Measurements from ENCODE around the gene SLC9A8. TPM values are rescaled to one million over a fixed set of nuclear protein-coding genes. Genes with fewer than 3 reads are reported as not detected.
A peak's percentile ranks its signal among the peaks of the same experiment; 100 is the strongest.

SLC9A8 gene
- total and polyA plus RNA-seq, 12 donors: 3.3 to 8.7 (median 6.9) TPM

DNA sequence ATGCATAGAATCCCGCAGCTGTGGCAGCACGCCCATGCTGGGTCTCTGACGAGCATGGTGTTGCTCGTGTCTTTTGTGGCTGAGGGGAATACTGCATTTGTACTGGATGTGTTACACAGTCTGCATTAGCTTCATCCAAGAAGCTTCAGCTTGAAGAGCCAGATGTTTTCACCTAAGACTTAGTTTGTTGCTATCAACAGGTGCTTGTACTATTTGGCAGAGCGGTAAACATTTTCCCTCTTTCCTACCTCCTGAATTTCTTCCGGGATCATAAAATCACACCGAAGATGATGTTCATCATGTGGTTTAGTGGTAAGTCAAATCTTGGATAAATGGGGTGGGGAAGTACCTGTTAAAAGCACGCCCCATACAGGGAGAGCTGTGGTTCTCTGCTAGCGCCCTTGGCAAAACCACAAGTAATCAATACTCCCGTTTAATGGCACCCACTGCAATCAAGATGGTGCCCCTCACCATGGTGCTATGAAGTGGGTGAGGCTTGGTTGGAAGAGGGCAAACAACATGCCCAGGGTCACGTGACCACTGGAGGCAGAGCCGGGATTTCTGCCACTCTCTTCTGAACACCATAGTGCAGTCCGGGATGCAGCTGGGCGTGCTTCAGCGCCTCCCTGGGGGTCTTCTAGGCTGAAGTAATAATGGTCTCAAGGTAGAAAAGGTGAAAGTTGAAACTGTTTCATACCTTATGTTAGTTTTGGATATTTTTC is 68.3 kb downstream of the SLC9A8 start:
- Histone ChIP-seq H3K27me3 (no peaks in the 10 kb centered on the region), H3K27ac (peak overlapping the region in 1 of 10 donors; percentile 69), H3K4me1 (peaks cover 0 to 17% (median 3%) of the 10 kb centered on the region in 9 donors), H3K4me3 (no peak overlapping the region), H3K9me3 (no peaks in the 10 kb centered on the region), H3K36me3 (peaks cover 0 to 95% (median 14%) of the 10 kb centered on the region in 9 donors)
- ATAC-seq: no peak
- DNase-seq: no peak
- WGBS, 2 donors: 92 to 93% methylated on average over 15 of the region's 15 CpGs
- no peak for TF ChIP-seq CTCF (IDR thresholded peaks at IDR 0.05)
- intact Hi-C loops (cut with DNase I): no loop called here

DNA sequence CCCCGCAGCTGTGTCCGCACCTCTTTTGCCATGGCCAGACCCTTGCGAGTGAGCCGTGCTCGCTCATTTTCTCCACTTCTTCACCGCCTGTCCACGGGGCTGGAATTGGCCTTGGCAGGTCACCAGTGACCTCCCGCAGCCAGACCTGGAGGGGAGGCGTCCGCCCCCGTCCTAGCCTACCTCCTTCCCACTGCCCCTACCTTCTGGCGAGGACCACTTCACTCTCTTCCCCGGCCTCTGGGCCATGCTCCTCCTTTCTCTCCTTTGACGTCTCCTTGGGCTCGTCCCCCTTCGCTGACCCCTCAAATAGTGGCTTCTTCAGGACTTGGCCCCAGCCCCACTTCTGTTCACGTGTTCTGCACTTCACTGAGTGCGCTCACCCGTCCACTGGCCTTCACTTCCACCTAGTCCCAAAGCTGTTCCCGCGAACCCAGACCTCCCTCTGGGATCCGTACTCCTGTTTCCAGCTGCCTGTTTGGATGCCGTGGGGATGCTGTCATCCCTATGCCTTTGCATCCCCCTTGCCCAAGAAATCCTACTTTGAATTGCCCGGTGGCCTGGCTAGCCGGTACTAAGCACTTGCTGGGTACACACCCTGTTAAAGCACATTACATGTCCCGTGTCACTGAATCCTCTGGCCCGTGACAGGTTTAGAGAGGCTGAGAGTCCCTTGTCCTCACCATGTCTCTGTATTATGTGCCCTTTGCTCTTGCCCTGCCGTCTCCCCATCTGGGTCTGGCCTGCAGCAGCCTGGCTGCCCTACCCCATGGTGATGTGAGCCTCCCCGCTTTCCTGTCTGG is 69.7 kb downstream of the SLC9A8 start:
- WGBS, 2 donors: 88 to 89% methylated on average over 29 of the region's 29 CpGs
- Histone ChIP-seq H3K9me3 (no peaks in the 10 kb centered on the region), H3K27ac (no peak overlapping the region), H3K36me3 (peaks cover 0 to 98% (median 14%) of the 10 kb centered on the region in 9 donors), H3K4me1 (peaks cover 0 to 19% (median 11%) of the 10 kb centered on the region in 9 donors), H3K4me3 (no peak overlapping the region), H3K27me3 (no peaks in the 10 kb centered on the region)
- DNase-seq (no peak), ATAC-seq (no peak)
- intact Hi-C loops (cut with DNase I): no loop called here
- TF ChIP-seq CTCF (IDR thresholded peaks at IDR 0.05): no peak

DNA sequence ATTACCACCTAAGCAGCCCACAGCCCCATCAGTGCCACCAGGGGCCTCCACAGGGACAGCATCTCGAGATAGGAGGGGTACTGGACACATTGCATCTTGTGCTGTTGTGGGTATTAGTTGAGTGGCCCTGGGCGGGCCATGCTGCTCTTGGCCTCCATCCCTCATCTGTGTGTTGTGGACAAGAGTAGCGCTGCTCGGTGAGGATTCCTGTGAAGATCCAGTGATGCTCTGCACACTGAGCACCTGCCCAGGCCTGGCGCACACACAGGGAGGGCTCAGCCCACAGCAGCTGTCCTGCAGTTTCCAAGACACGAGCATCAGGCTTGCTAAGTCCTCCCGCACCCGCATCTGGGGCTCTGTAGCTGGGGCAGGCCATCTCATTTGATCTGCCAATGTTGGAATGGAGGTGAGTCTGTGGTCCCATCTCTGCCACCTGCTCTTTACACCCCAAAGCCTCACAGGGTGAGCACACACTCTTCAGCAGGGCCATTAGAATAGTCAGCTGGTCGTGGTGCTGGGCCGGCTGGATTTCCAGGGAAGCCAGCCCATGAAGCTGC is 70.7 kb downstream of the SLC9A8 start:
- no peak for TF ChIP-seq CTCF (IDR thresholded peaks at IDR 0.05)
- H3K27me3 ChIP-seq: no peaks in the 10 kb centered on the region
- intact Hi-C loops (cut with DNase I): no loop called here
- H3K4me3 ChIP-seq: no peak overlapping the region
- H3K4me1 ChIP-seq: peaks cover 3 to 28% (median 20%) of the 10 kb centered on the region in 9 donors
- H3K27ac ChIP-seq: no peak overlapping the region
- WGBS, 2 donors: 96% methylated on average over 10 of the region's 10 CpGs
- no peaks in the 10 kb centered on the region for H3K9me3 ChIP-seq
- DNase-seq: no peak
- no peak for ATAC-seq
- peaks cover 0 to 98% (median 14%) of the 10 kb centered on the region in 9 donors for H3K36me3 ChIP-seq

GRCh38 chr20:49885558-49886332 is 73.1 kb downstream of the SLC9A8 start:
- intact Hi-C loops (cut with DNase I): loop anchor here in 1 of 10 donors (5.0 kb wide), 2 partner anchors 33 to 273 kb away; no protein-coding TSS in a partner anchor
- ATAC-seq (no peak), DNase-seq (no peak)
- no peak for TF ChIP-seq CTCF (IDR thresholded peaks at IDR 0.05)
- Histone ChIP-seq H3K27me3 (no peaks in the 10 kb centered on the region), H3K4me1 (peaks cover 14 to 44% (median 39%) of the 10 kb centered on the region in 9 donors), H3K27ac (peak overlapping the region in 2 of 10 donors; percentile 60 to 79), H3K9me3 (no peaks in the 10 kb centered on the region), H3K4me3 (no peak overlapping the region), H3K36me3 (peaks cover 0 to 86% (median 14%) of the 10 kb centered on the region in 9 donors)
- 88 to 93% methylated on average over 16 of the region's 16 CpGs for WGBS, 2 donors

All from heart right ventricle (tissue), 16 donors.